Body of pancreas (tissue), 4 donors: Measurements from ENCODE around the gene IFT122. TPM values are rescaled to one million over a fixed set of nuclear protein-coding genes. Genes with fewer than 3 reads are reported as not detected.
"Not testable (repeated sequence)": the region's sequence is repeated elsewhere in the genome, so short reads cannot be mapped to it uniquely, and the experiment has no call there.

Source experiments
- ATAC-seq: fragments of 150-250 bp; one replicate; pipeline ENCODE4 v1.9.1; 2016
- DNase-seq, 4 donors: peaks; one replicate each; pipeline ENCODE4 v3.0.0-alpha.2; 2019
- H3K27ac ChIP-seq, 4 donors: fragments of 200-600 bp; sonication (generic); 1 replicate in 3 of 4; 2 replicates in 1 of 4; pipeline versions ENCODE4 v1.5.1 to v1.6.1; 2016 to 2019; ENCODE audit warnings: mild to moderate bottlenecking in 1 of 4, mixed read lengths in 1 of 4, moderate library complexity in 1 of 4
- H3K27me3 ChIP-seq, 2 donors: fragments of 200-600 bp; sonication (generic); one replicate each; pipeline ENCODE4 v1.6.0; 2016; ENCODE audit warnings: mild to moderate bottlenecking in 1 of 2
- H3K36me3 ChIP-seq, 2 donors: fragments of 200-600 bp; sonication (generic); replicated peaks in 1 of 2; 2 replicates each; pipeline ENCODE4 v1.5.1; 2016; ENCODE audit warnings: low read depth in 2 of 2; ENCODE audit not compliant: insufficient read depth in 1 of 2
- H3K4me1 ChIP-seq: fragments of 200-600 bp; sonication (generic); one replicate; pipeline ENCODE4 v1.6.0; 2016
- H3K4me3 ChIP-seq, 2 donors: fragments of 200-600 bp; sonication (generic); 1 replicate in 1 of 2; 2 replicates in 1 of 2; pipeline ENCODE4 v1.5.1; 2016 to 2019
- H3K9me3 ChIP-seq, 3 donors: fragments of 200-600 bp; sonication (generic); 1 replicate in 2 of 3; 2 replicates in 1 of 3; pipeline ENCODE4 v1.5.1; 2016
- POLR2A ChIP-seq, 3 donors: fragments of 450-650 bp; IDR thresholded peaks; one replicate each; pipeline ENCODE4 v1.6.1; 2016; ENCODE audit warnings: antibody characterized with exemption in 3 of 3, mild to moderate bottlenecking in 2 of 3
- WGBS, 2 donors: methylation state at CpG; one replicate each; pipeline ENCODE4 v1.1.5; 2017; 5-methylcytosine and 5-hydroxymethylcytosine counted together
- intact Hi-C: fragments of 100-400 bp; cut with DNase I; formaldehyde crosslinking; loops from one replicate; pipeline ENCODE4 v1.15.1; 2023
- total RNA-seq, 2 donors: library from RNA; depleted of rRNA; stranded (reverse); fragments of >200 nt; gene quantifications; one replicate each; pipeline ENCODE4 v1.1.0, GENCODE V29; 2016
- TF ChIP-seq, protein P1 (sequence below), 7 experiments: fragments of 450-650 bp in 4 of 7; fragments of 200-600 bp in 3 of 7; sonication (generic) in 3 of 7; IDR thresholded peaks; one replicate each; pipeline ENCODE4 v1.5.1; 2016 to 2019; ENCODE audit warnings: antibody characterized with exemption in 7 of 7

IFT122 gene
- total RNA-seq, 2 donors from 2014 or later: 10.5 to 34.8 TPM

DNA sequence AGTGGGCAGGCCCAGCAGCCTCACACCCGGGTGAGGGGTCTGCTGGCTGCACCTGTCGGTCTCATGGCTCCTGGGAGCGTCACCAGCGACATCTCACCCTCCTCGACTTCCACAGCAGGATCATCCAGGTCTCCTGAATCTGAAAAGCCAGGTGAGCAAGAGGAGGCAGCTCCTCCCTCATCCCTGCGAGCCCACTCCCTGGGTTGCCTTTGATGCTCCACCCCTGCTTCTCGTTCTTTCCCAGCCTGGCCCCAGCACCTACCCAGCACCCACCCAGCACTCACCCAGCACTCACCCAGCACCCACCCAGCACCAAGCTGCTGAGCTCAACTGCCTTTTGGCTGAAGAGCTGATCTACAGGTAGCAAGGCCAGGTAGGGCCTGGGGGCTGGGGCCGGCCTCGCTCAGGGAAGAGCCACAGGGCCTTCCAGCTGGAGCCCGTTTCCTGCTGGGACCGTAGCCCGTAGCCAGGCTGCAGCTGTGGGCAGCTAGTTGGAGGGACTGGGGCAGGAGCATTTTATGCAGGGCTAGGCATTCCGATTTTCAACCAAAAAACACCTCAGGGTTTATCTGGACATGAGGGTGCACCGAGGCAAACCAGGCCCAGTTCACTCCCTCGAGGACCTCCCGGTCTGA lies 103.2 kb downstream of the IFT122 start, which contains the start of gene H1-8:
Gene H1-8, plus strand, starts transcription at position 20 of the 635 bp plus-strand sequence. Its CDS starts 44 bp downstream, at position 64.
- Histone ChIP-seq H3K27me3 (no peaks in the 10 kb centered on the region), H3K9me3 (no peaks in the 10 kb centered on the region), H3K36me3 (no peaks in the 10 kb centered on the region), H3K27ac (no peak within 1 kb of the TSS), H3K4me3 (no peak within 1 kb of the TSS), H3K4me1 (peaks cover 2% of the 10 kb centered on the region)
- DNase-seq (no peak), ATAC-seq (no peak)
- 88 to 91% methylated on average over 8 to 16 of the region's 16 CpGs for WGBS, 2 donors
- no peak for TF ChIP-seq POLR2A (IDR thresholded peaks at IDR 0.05)
- TF ChIP-seq, protein P1, sequence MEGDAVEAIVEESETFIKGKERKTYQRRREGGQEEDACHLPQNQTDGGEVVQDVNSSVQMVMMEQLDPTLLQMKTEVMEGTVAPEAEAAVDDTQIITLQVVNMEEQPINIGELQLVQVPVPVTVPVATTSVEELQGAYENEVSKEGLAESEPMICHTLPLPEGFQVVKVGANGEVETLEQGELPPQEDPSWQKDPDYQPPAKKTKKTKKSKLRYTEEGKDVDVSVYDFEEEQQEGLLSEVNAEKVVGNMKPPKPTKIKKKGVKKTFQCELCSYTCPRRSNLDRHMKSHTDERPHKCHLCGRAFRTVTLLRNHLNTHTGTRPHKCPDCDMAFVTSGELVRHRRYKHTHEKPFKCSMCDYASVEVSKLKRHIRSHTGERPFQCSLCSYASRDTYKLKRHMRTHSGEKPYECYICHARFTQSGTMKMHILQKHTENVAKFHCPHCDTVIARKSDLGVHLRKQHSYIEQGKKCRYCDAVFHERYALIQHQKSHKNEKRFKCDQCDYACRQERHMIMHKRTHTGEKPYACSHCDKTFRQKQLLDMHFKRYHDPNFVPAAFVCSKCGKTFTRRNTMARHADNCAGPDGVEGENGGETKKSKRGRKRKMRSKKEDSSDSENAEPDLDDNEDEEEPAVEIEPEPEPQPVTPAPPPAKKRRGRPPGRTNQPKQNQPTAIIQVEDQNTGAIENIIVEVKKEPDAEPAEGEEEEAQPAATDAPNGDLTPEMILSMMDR (IDR thresholded peaks at IDR 0.05): no peak
- intact Hi-C loops: no loop called here

DNA sequence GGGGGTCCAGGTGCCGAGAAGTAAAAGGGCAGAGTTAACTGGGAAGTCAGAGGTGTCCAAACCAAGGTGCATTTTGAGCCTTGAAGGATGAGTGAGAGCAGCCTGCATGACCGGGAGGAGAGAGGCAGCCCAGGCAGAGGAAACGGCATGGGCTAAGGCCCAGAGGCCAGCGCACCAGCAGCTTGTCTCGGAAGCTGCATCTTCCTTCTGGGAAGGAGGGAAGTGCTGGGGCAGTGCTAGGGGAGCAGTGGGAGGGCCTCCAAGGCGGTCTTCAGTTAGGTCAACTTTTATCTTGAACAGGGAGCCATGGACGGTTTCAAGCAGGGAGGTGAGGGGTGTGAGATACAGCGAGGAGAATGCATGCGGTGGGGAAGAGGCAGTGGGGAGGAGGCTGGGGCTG lies 104.0 kb downstream of the IFT122 start:
- 86 to 88% methylated on average over 9 of the region's 9 CpGs for WGBS, 2 donors
- DNase-seq: no peak

DNA sequence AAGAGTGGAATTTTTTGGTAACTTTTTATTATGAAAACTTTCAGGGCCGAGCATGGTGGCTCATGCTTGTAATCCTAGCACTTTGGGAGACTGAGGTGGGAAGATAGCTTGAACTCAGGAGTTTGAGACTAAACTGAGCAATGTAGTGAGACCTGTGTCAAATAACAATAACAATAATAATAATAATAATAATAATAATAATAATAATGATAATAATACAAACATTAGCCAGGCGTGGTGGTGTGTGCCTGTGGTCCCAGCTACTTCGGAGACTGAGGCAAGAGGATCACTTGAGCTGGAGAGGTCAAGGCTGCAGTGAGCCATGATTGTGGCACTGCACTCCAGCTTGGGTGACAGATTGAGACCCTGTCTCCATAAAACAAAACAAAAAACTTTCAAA lies 105.9 kb downstream of the IFT122 start:
- DNase-seq, H3K27ac ChIP-seq, H3K9me3 ChIP-seq, H3K36me3 ChIP-seq, H3K27me3 ChIP-seq, H3K4me3 ChIP-seq, intact Hi-C loops, ATAC-seq: not testable (repeated sequence)
- H3K4me1 ChIP-seq: peaks cover 14% of the 10 kb centered on the region
- 81 to 92% methylated on average over 3 of the region's 3 CpGs for WGBS, 2 donors

More for the DNA sequence above, 104.0 kb downstream of the IFT122 start:
- H3K4me1 ChIP-seq: peaks cover 9% of the 10 kb centered on the region
- no peak overlapping the region for H3K27ac ChIP-seq
- H3K9me3 ChIP-seq: no peaks in the 10 kb centered on the region
- TF ChIP-seq POLR2A (IDR thresholded peaks at IDR 0.05): no peak
- TF ChIP-seq, protein P1 (IDR thresholded peaks at IDR 0.05): no peak
- ATAC-seq: no peak
- no peaks in the 10 kb centered on the region for H3K36me3 ChIP-seq
- intact Hi-C loops: no loop called here
- H3K4me3 ChIP-seq: no peak overlapping the region
- no peaks in the 10 kb centered on the region for H3K27me3 ChIP-seq

DNA sequence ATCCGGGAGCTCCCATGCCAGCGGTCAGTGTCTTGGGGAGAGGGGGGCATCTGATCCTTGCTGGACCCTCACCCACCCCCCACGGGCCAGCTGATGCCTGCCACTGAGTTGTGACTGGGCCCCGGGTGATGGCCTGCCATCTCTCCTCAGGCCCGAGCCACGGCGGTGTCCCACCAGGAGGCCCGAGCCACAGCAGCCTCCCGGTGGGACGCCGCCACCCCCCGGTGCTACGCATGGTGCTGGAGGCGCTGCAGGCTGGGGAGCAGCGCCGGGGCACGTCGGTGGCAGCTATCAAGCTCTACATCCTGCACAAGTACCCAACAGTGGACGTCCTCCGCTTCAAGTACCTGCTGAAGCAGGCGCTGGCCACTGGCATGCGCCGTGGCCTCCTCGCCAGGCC lies 107.2 kb downstream of the IFT122 start:
- no peak for ATAC-seq
- H3K27me3 ChIP-seq: no peaks in the 10 kb centered on the region
- WGBS, 2 donors: 95 to 100% methylated on average over 3 to 24 of the region's 24 CpGs
- H3K4me3 ChIP-seq: no peak overlapping the region
- DNase-seq: no peak
- no peaks in the 10 kb centered on the region for H3K36me3 ChIP-seq
- no peaks in the 10 kb centered on the region for H3K9me3 ChIP-seq
- TF ChIP-seq POLR2A (IDR thresholded peaks at IDR 0.05): no peak
- TF ChIP-seq, protein P1 (IDR thresholded peaks at IDR 0.05): no peak
- intact Hi-C loops: no loop called here
- peaks cover 14% of the 10 kb centered on the region for H3K4me1 ChIP-seq
- no peak overlapping the region for H3K27ac ChIP-seq

DNA sequence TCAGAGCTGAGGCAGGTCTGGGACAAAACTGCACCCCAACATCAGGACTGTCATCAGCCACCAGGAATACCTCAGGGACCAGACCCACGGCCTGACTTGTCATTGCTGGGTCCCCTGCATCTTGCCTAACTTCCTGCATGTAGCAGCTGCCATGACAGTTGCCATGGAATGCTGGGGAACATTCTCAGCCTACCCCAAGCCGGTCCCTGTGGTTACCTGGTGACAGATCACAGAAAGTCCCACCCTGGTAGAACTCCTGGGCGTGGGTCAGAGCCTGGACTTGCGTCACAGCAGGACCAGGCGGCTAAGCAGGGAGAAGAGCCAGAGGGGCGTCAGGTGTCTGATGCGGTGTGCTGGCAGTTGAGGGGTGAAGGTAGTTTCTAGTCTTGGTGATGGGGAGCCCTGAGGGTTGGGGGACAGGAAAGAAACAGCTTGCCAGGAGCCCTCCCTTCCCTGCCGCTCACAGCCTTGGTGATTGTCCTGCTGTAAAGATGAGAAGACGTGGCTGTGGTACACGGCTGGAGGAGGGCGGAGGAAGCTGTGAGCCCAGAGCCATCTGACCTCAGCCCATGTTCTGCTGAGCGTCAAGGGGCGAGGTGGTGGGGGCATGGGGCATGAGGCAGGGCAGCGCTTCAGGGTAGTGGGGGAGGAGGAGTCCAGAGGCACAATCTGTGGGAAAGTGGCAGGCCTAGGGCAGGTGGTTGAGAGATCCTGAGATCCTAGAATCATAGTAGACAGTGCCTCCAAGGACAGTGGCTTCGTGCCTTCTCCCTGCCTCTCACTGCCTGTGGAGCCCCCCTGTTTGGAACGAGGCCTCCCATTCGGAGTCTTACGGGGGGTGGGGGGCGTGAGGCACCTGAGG lies 108.3 kb downstream of the IFT122 start:
- DNase-seq: peak; percentile 30 to 69 (median 62)
- H3K36me3 ChIP-seq: no peaks in the 10 kb centered on the region

More for the DNA sequence above, 108.3 kb downstream of the IFT122 start:
- H3K9me3 ChIP-seq: no peaks in the 10 kb centered on the region
- peaks cover 14% of the 10 kb centered on the region for H3K4me1 ChIP-seq
- intact Hi-C loops: no loop called here
- peak; percentile 67 for ATAC-seq
- no peak for TF ChIP-seq POLR2A (IDR thresholded peaks at IDR 0.05)
- TF ChIP-seq, protein P1 (IDR thresholded peaks at IDR 0.05): no peak
- H3K4me3 ChIP-seq: no peak overlapping the region
- no peak overlapping the region for H3K27ac ChIP-seq
- no peaks in the 10 kb centered on the region for H3K27me3 ChIP-seq
- WGBS, 2 donors: 59 to 67% methylated on average over 11 to 19 of the region's 19 CpGs
